Memory B cell (primary cell): ENCODE measurements around the gene HIGD1B.
A peak's percentile ranks its signal among the peaks of the same experiment; 100 is the strongest.

ENCODE experiments used
- ATAC-seq: fragments of 150-1000 bp; cut with Tn5 transposase; 2 replicates; pipeline ENCODE4 v1.10.0; 2021; ENCODE audit warnings: low read depth, mild to moderate bottlenecking, moderate library complexity
- DNase-seq, 2 donors: peaks; one replicate each; pipeline ENCODE4 v3.0.0; 2022; ENCODE audit warnings: low spot score in 2 of 2
- H3K27ac Mint-ChIP-seq: one replicate; pipeline ENCODE4 v1.8.0; 2022; ENCODE audit warnings: mild to moderate bottlenecking, moderate library complexity, mixed read lengths
- H3K27me3 Mint-ChIP-seq: one replicate; pipeline ENCODE4 v1.8.0; 2022; ENCODE audit warnings: mixed read lengths
- H3K36me3 Mint-ChIP-seq: one replicate; pipeline ENCODE4 v1.8.0; 2022; ENCODE audit warnings: mild to moderate bottlenecking, mixed read lengths
- H3K4me1 Mint-ChIP-seq: one replicate; pipeline ENCODE4 v1.8.0; 2022; ENCODE audit warnings: mixed read lengths
- H3K4me3 Mint-ChIP-seq: one replicate; pipeline ENCODE4 v1.8.0; 2022; ENCODE audit warnings: mild to moderate bottlenecking, moderate library complexity, mixed read lengths
- H3K9me3 Mint-ChIP-seq: one replicate; pipeline ENCODE4 v1.8.0; 2022; ENCODE audit warnings: mixed read lengths

Gene HIGD1B

GRCh38 chr17:44828919-44829522 is 18.7 kb upstream of the HIGD1B start:
- Mint-ChIP-seq H3K4me1 (peaks cover 7% of the 10 kb centered on the region), H3K27me3 (peaks cover 17% of the 10 kb centered on the region), H3K36me3 (no peaks in the 10 kb centered on the region), H3K27ac (no peak overlapping the region), H3K4me3 (peak overlapping the region; percentile 77), H3K9me3 (no peaks in the 10 kb centered on the region)
- DNase-seq, result no peak
- ATAC-seq, result peak; percentile 14

DNA sequence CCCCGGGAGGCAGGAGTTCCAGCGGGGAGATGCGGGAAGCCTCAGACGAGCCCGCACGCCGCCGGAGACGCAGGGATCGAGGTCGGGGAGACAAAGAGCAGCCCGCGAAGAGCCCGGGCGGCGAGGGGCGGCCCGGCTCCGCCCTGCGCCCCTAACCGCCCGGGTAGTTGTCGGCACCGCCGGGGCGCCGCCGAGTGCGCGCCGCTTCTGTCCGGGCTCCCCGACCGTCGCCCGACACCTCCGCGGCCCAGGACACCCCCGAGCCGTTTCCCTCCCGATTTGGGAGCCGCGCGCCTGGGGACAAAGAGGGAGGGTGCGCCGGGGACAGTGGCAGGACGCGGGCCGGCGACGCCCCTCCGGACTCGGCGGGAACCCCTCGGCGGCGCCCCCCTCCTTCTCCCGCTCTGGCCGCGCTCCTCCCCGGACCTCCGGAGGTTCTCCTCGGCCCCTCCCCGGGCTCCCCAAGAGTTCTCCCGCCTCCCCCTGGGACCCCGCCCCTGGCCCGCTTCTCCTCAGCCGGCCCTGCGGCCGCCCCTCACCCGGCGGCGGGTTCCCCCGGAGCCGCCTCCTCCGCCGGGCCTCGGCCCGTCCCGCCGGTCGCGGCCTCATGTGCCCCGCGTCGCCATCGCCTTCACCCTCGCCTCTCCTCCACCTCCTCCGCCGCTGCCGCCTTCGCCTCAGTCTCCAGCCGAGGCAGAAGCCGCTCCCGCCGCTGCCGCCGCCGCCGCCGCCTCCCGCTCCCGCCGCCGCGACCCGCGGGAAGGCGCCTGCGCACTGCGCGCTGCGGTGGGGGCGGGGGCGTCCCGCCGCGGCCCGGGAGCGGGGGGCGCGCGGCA is 17.9 kb upstream of the HIGD1B start, which contains the start of gene GJC1:
GJC1 (minus strand) TSS at position 765 of the 836 bp plus-strand sequence. CDS start 24,470 bp downstream, outside the sequence.
- Mint-ChIP-seq H3K9me3 (no peaks in the 10 kb centered on the region), H3K4me3 (peak within 1 kb of the TSS; percentile 77), H3K4me1 (peaks cover 7% of the 10 kb centered on the region), H3K36me3 (no peaks in the 10 kb centered on the region), H3K27me3 (peaks cover 18% of the 10 kb centered on the region), H3K27ac (no peak within 1 kb of the TSS)
- peak; percentile 20 to 47 for DNase-seq
- ATAC-seq, result peak; percentile 47

- Mint-ChIP-seq H3K27me3 (peaks cover 18% of the 10 kb centered on the region), H3K4me3 (peak overlapping the region; percentile 76), H3K36me3 (no peaks in the 10 kb centered on the region), H3K27ac (no peak overlapping the region), H3K4me1 (peaks cover 7% of the 10 kb centered on the region), H3K9me3 (no peaks in the 10 kb centered on the region)
- DNase-seq, result peak; percentile 6 to 35
- peak; percentile 51 for ATAC-seq
These were observed 17.1 kb upstream of the HIGD1B start for GRCh38 chr17:44830359-44831288.

- Mint-ChIP-seq H3K4me1 (peaks cover 7% of the 10 kb centered on the region), H3K9me3 (no peaks in the 10 kb centered on the region), H3K4me3 (no peak overlapping the region), H3K36me3 (no peaks in the 10 kb centered on the region), H3K27me3 (peaks cover 18% of the 10 kb centered on the region), H3K27ac (no peak overlapping the region)
- DNase-seq (no peak), ATAC-seq (no peak)
These were observed 16.3 kb upstream of the HIGD1B start for GRCh38 chr17:44831371-44831770.

DNA sequence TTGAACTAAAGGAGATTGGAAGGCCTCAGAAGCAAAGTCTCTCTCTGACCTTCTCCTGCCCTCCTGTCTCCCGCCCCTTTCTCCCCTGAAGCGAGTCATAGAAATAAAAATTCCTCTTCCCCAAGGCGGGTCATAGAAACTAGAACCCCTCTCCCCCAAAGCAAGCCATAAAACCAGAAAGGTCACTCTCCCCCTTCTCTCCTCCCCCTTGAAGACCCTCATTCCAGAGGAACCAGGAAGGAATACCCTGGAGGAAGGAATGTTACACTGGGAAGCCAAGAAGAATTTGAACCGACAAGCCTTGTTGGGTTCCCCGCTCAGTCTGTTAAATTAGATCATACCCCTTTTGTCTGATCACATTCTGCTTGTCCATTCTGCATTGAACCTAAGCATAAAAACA is 14.9 kb upstream of the HIGD1B start:
- Mint-ChIP-seq H3K27ac (no peak overlapping the region), H3K4me1 (peaks cover 7% of the 10 kb centered on the region), H3K36me3 (no peaks in the 10 kb centered on the region), H3K4me3 (no peak overlapping the region), H3K9me3 (no peaks in the 10 kb centered on the region), H3K27me3 (peaks cover 13% of the 10 kb centered on the region)
- ATAC-seq (no peak), DNase-seq (no peak)

GRCh38 chr17:44837196-44837595 is 10.5 kb upstream of the HIGD1B start:
- Mint-ChIP-seq H3K27ac (no peak overlapping the region), H3K9me3 (no peaks in the 10 kb centered on the region), H3K36me3 (no peaks in the 10 kb centered on the region), H3K27me3 (peaks cover 8% of the 10 kb centered on the region), H3K4me1 (no peaks in the 10 kb centered on the region), H3K4me3 (no peak overlapping the region)
- no peak for ATAC-seq
- no peak for DNase-seq

DNA sequence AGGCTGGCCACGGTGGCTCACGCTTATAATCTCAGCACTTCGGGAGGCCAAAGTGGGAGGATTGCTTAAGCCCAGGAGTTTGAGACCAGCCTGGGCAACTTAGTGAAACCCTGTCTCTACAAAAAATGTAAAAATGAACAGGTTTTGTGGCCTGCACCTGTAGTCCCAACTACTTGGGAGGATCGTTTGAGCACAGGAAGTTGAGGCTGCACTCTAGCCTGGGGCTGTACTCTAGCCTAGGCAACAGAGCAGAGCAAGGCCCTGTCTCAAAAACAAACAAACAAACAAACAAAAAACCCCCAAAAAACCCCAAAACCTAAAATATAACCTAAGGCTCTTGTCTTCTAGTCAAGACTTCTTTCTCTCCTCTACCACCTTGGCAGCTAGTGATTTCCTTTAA is 7.4 kb upstream of the HIGD1B start:
- H3K4me1 Mint-ChIP-seq, result no peaks in the 10 kb centered on the region
- no peaks in the 10 kb centered on the region for H3K9me3 Mint-ChIP-seq
- peaks cover 1% of the 10 kb centered on the region for H3K27me3 Mint-ChIP-seq
- ATAC-seq, result no peak
- no peak overlapping the region for H3K4me3 Mint-ChIP-seq
- no peaks in the 10 kb centered on the region for H3K36me3 Mint-ChIP-seq
- no peak overlapping the region for H3K27ac Mint-ChIP-seq
- DNase-seq, result no peak

DNA sequence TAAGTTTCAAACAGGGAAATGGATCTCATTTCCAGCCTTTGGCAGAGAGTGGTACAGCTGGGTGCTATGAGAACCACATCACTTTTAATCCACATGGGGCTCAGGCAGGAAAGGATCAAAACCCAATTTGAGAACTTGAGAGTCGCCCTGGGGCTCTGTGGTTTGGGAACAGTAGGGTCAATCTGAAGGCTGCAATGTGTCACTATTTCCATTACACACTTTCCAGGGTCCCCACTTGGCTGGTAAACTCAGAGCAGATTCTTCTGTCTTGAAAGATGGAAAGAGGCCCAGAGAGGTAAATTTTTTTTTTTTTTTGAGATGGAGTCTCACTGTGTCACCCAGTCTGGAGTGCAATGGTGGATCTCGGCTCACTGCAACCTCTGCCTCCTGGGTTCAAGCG is 6.7 kb upstream of the HIGD1B start:
- H3K27ac Mint-ChIP-seq, result no peak overlapping the region
- no peaks in the 10 kb centered on the region for H3K36me3 Mint-ChIP-seq

DNA sequence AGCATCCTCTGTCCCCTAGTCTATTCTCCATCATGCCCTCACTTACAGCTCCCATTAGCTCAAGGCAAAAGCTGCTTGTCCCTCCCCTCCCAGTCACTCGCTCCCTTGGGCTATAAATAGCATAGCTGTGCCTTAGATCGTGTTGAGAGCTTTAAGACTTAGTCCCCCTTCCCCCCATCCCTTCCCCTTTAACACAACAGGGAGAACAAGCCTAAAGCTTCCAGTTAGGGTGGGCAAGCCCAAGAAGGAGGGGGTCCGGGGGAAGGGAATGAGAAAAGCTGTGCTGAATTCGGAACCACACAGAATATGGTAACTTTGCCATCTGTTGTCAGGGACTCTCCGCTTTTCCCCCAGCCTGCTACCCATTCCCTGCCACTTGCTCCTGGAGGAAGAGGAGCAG is 4.9 kb upstream of the HIGD1B start:
- Mint-ChIP-seq H3K4me3 (no peak overlapping the region), H3K9me3 (no peaks in the 10 kb centered on the region), H3K27ac (no peak overlapping the region), H3K27me3 (peaks cover 1% of the 10 kb centered on the region), H3K4me1 (no peaks in the 10 kb centered on the region), H3K36me3 (no peaks in the 10 kb centered on the region)
- no peak for ATAC-seq
- DNase-seq, result no peak

More for the DNA sequence above, 6.7 kb upstream of the HIGD1B start:
- H3K9me3 Mint-ChIP-seq, result no peaks in the 10 kb centered on the region
- no peak overlapping the region for H3K4me3 Mint-ChIP-seq
- no peaks in the 10 kb centered on the region for H3K4me1 Mint-ChIP-seq
- DNase-seq (no peak), ATAC-seq (no peak)
- peaks cover 1% of the 10 kb centered on the region for H3K27me3 Mint-ChIP-seq

GRCh38 chr17:44844390-44844830 is 3.3 kb upstream of the HIGD1B start:
- Mint-ChIP-seq H3K4me1 (no peaks in the 10 kb centered on the region), H3K9me3 (no peaks in the 10 kb centered on the region), H3K27me3 (peaks cover 1% of the 10 kb centered on the region), H3K27ac (no peak overlapping the region), H3K4me3 (no peak overlapping the region), H3K36me3 (no peaks in the 10 kb centered on the region)
- no peak for DNase-seq
- no peak for ATAC-seq

DNA sequence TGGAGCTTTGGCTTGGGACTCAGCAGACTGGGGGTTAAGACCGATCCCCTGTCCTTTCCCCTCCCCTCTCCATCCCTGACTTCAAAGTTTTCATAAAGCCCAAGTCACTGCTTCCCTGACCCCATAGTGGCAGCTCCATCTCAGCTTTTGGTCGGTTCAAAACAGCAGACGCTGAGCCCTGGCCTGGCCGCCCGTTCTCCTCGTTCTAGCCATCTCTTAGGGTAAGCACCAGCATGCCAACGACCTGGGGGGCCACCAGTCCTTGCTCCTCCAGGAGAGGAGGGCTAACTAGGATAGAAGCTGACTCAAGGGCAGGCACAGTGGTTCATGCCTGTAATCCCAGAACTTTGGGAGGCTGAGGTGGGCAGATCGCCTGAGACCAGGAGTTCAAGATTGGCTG is 1.5 kb upstream of the HIGD1B start:
- no peaks in the 10 kb centered on the region for H3K4me1 Mint-ChIP-seq
- H3K36me3 Mint-ChIP-seq, result peaks cover 3% of the 10 kb centered on the region
- DNase-seq (no peak), ATAC-seq (no peak)
- H3K4me3 Mint-ChIP-seq, result no peak overlapping the region
- no peak overlapping the region for H3K27ac Mint-ChIP-seq
- H3K27me3 Mint-ChIP-seq, result no peaks in the 10 kb centered on the region
- no peaks in the 10 kb centered on the region for H3K9me3 Mint-ChIP-seq

DNA sequence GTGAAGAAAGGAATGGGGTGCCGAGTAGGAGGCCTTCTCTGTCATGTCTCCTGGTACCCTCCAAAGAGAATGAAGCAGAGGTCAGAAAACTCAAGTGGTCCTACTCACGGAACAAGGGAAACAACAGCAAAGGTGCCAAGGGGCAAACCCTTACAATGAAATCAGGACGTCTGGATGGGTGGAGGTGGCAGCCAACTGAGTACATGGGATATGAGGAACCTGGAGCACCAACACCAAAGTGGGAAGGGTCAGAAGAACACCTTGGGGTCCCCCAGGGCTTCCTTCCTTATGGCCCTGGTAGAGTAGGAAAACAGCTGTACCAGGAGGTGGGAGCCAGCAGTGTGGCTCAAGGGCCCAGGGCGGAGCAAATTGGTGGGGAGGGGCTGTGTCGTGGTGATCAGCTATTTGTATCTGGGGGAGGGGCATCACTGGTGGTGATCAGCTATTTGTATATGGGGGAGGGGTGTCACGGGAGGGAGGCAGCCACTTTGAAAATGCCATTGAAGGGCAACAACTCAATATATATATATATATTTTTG is 643 bp downstream of the HIGD1B start:
- ATAC-seq (no peak), DNase-seq (no peak)
- Mint-ChIP-seq H3K36me3 (peaks cover 8% of the 10 kb centered on the region), H3K27me3 (no peaks in the 10 kb centered on the region), H3K27ac (no peak overlapping the region), H3K4me3 (no peak overlapping the region), H3K4me1 (no peaks in the 10 kb centered on the region), H3K9me3 (no peaks in the 10 kb centered on the region)

DNA sequence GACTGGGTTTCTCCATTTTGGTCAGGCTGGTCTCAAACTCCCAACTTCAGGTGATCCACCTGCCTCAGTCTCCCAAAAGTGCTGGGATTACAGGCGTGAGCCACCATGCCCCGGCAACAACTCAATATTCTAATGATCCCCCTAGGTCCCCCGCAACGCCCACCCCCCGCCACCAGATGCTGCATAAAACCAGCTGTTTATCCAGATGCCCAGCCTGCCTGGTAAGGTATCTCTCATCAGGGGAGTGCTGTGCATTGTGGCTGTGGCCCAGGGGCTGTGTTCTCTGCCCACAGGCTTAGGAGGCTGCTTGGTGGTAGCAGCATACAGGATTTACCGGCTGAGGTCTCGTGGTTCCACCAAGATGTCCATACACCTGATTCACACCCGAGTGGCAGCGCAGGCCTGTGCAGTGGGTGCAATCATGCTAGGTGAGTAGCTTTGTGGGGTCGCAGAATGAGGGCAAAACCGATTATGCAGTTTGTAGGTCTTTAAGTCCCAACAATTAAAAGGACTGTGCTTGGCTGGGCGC is 1.3 kb downstream of the HIGD1B start:
- Mint-ChIP-seq H3K4me1 (no peaks in the 10 kb centered on the region), H3K27me3 (no peaks in the 10 kb centered on the region), H3K27ac (no peak overlapping the region), H3K9me3 (no peaks in the 10 kb centered on the region), H3K4me3 (no peak overlapping the region), H3K36me3 (peaks cover 12% of the 10 kb centered on the region)
- ATAC-seq (no peak), DNase-seq (no peak)
